Thoracic aorta (tissue), 2 donors: ENCODE results near the gene SDSL. TPM values are rescaled to one million over a fixed set of nuclear protein-coding genes. Genes with fewer than 3 reads are reported as not detected.

Source experiments
- ATAC-seq: fragments of 150-250 bp; one replicate; pipeline ENCODE4 v1.8.0; 2017; ENCODE audit warnings: low read depth; ENCODE audit not compliant: insufficient number of reproducible peaks, low FRiP score
- DNase-seq: peaks from one replicate; pipeline ENCODE4 v3.0.0-alpha.2; 2020; ENCODE audit warnings: low spot score
- H3K27ac ChIP-seq, 2 donors: fragments of 200-600 bp; sonication (generic); 1 replicate in 1 of 2; 2 replicates in 1 of 2; pipeline ENCODE4 v1.5.1; 2016; ENCODE audit warnings: mild to moderate bottlenecking in 2 of 2, moderate library complexity in 2 of 2
- H3K27me3 ChIP-seq: fragments of 200-600 bp; sonication (generic); replicated peaks from 2 replicates; pipeline ENCODE4 v1.6.0; 2016; ENCODE audit warnings: mild to moderate bottlenecking; ENCODE audit not compliant: insufficient read depth
- H3K36me3 ChIP-seq: fragments of 200-600 bp; sonication (generic); one replicate; pipeline ENCODE4 v1.5.1; 2016
- H3K4me1 ChIP-seq, 2 donors: fragments of 200-600 bp; sonication (generic); 1 replicate in 1 of 2; 2 replicates in 1 of 2; pipeline versions ENCODE4 v1.5.1 to v1.6.0; 2016; ENCODE audit warnings: low read depth in 2 of 2, mild to moderate bottlenecking in 1 of 2; ENCODE audit not compliant: control insufficient read depth in 1 of 2
- H3K4me3 ChIP-seq: fragments of 200-600 bp; sonication (generic); 2 replicates; pipeline ENCODE4 v1.5.1; 2016; ENCODE audit warnings: mild to moderate bottlenecking
- H3K9me3 ChIP-seq: fragments of 200-600 bp; sonication (generic); 2 replicates; pipeline ENCODE4 v1.5.1; 2016
- CTCF ChIP-seq: fragments of 200-600 bp; sonication (generic); IDR thresholded peaks from one replicate; pipeline ENCODE4 v1.5.1; 2019; ENCODE audit warnings: antibody characterized with exemption
- total RNA-seq, 2 donors: library from RNA; depleted of rRNA; stranded (reverse); fragments of >200 nt; gene quantifications; one replicate each; pipeline versions ENCODE4 v1.1.0 to v1.2.3, GENCODE V29; 2016

Gene SDSL
- total RNA-seq, 2 donors from 2014 or later, result 3.5 to 9.0 TPM

- H3K9me3 ChIP-seq, result no peaks in the 10 kb centered on the region
- peaks cover 5 to 12% of the 10 kb centered on the region in 2 donors for H3K4me1 ChIP-seq
- H3K27me3 ChIP-seq, result no peaks in the 10 kb centered on the region
- no peak for DNase-seq
- peak overlapping the region in 1 of 2 donors; percentile 33 for H3K27ac ChIP-seq
- H3K36me3 ChIP-seq, result no peaks in the 10 kb centered on the region
- ATAC-seq, result no peak
- TF ChIP-seq CTCF, result no peak
- H3K4me3 ChIP-seq, result peak overlapping the region; percentile 69
Measured at GRCh38 chr12:113422886-113423669, 898 bp downstream of the SDSL start.

- peaks cover 5 to 12% of the 10 kb centered on the region in 2 donors for H3K4me1 ChIP-seq
- H3K4me3 ChIP-seq, result no peak overlapping the region
- H3K27ac ChIP-seq, result no peak overlapping the region
- no peaks in the 10 kb centered on the region for H3K36me3 ChIP-seq
- no peaks in the 10 kb centered on the region for H3K27me3 ChIP-seq
- no peak for ATAC-seq
- H3K9me3 ChIP-seq, result no peaks in the 10 kb centered on the region
- DNase-seq, result no peak
- TF ChIP-seq CTCF, result no peak
Measured at GRCh38 chr12:113424456-113424855, 2.3 kb downstream of the SDSL start.

- H3K4me3 ChIP-seq, result no peak overlapping the region
- peak; percentile 76 for TF ChIP-seq CTCF
- H3K36me3 ChIP-seq, result no peaks in the 10 kb centered on the region
- H3K4me1 ChIP-seq, result peaks cover 5 to 12% of the 10 kb centered on the region in 2 donors
- ATAC-seq, result no peak
- no peak for DNase-seq
- no peaks in the 10 kb centered on the region for H3K27me3 ChIP-seq
- H3K27ac ChIP-seq, result no peak overlapping the region
- H3K9me3 ChIP-seq, result no peaks in the 10 kb centered on the region
Measured at GRCh38 chr12:113424915-113425823, 3.0 kb downstream of the SDSL start.

GRCh38 chr12:113425960-113426453 lies 3.8 kb downstream of the SDSL start:
- H3K4me1 ChIP-seq, result peaks cover 5 to 12% of the 10 kb centered on the region in 2 donors
- TF ChIP-seq CTCF, result no peak
- H3K27ac ChIP-seq, result no peak overlapping the region
- H3K27me3 ChIP-seq, result no peaks in the 10 kb centered on the region
- H3K36me3 ChIP-seq, result no peaks in the 10 kb centered on the region
- ATAC-seq, result no peak
- H3K9me3 ChIP-seq, result no peaks in the 10 kb centered on the region
- DNase-seq, result no peak
- H3K4me3 ChIP-seq, result no peak overlapping the region

GRCh38 chr12:113427882-113428281 lies 5.7 kb downstream of the SDSL start:
- no peaks in the 10 kb centered on the region for H3K36me3 ChIP-seq
- peaks cover 1% of the 10 kb centered on the region in 2 donors for H3K4me1 ChIP-seq
- no peak overlapping the region for H3K27ac ChIP-seq
- TF ChIP-seq CTCF, result no peak
- H3K9me3 ChIP-seq, result no peaks in the 10 kb centered on the region
- ATAC-seq (no peak), DNase-seq (no peak)
- H3K27me3 ChIP-seq, result no peaks in the 10 kb centered on the region
- H3K4me3 ChIP-seq, result no peak overlapping the region
